ENCODE data around the gene MRPS10.

The MRPS10 gene

DNA sequence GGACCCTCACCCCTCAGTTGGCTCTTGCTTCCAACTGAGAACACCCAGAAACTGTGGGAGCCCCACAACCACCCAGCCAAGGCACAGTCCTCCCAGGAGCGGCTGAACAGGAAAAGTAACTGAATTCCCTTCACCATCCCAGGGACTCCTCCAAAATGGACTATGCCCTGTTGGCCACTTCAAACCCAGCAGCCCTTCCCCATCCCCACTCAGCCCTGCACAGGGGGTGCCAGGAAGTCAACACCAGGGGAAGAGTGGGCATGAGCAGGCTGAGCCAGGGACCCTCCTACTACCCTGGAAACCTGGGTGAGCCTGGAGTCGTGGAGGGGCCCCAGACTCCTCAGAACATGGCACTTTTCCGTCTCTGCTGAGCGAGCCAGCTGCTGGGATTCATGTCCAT, 33.2 kb downstream of the MRPS10 start:
- H3K4me2 ChIP-seq (ENCODE audit: low read length), result no peak overlapping the region
- H3K4me1 ChIP-seq, result no peaks in the 10 kb centered on the region
- TF ChIP-seq, protein P1, sequence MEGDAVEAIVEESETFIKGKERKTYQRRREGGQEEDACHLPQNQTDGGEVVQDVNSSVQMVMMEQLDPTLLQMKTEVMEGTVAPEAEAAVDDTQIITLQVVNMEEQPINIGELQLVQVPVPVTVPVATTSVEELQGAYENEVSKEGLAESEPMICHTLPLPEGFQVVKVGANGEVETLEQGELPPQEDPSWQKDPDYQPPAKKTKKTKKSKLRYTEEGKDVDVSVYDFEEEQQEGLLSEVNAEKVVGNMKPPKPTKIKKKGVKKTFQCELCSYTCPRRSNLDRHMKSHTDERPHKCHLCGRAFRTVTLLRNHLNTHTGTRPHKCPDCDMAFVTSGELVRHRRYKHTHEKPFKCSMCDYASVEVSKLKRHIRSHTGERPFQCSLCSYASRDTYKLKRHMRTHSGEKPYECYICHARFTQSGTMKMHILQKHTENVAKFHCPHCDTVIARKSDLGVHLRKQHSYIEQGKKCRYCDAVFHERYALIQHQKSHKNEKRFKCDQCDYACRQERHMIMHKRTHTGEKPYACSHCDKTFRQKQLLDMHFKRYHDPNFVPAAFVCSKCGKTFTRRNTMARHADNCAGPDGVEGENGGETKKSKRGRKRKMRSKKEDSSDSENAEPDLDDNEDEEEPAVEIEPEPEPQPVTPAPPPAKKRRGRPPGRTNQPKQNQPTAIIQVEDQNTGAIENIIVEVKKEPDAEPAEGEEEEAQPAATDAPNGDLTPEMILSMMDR (IDR thresholded peaks at IDR 0.05), result no peak
- H3K9me3 ChIP-seq (ENCODE audit: control insufficient read depth, low read length), result no peaks in the 10 kb centered on the region
- no peak overlapping the region for H3K27ac ChIP-seq
- H3K36me3 ChIP-seq (ENCODE audit: control insufficient read depth, insufficient read depth, low read length), result no peaks in the 10 kb centered on the region
- H3K9ac ChIP-seq, result no peak overlapping the region
- no peaks in the 10 kb centered on the region for H3K79me2 ChIP-seq
- no peak overlapping the region for H2AFZ ChIP-seq
- H3K4me3 ChIP-seq (ENCODE audit: low read depth, low read length), result no peak overlapping the region
- H3K27me3 ChIP-seq (ENCODE audit: control insufficient read depth, insufficient read depth, low read length), result no peaks in the 10 kb centered on the region

DNA sequence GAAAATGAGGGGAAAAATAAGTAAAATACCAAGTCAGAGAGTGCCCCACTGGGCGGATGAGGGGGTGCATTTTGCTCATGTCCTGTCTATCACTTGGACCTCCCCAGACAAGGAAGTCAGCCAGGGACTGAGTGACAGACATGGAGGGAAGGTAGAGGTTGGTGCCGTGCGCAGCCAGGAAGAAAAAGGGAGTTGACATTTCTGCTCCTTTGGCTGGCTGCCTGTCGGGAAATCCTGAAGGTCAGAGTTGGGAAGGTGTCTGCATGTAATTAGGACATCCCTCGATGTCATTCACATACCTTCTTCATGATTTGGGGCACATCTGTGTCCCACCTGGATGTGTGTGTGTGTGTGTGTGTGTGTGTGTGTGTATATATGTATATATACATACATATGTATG, 35.6 kb downstream of the MRPS10 start:
- H3K4me2 ChIP-seq (ENCODE audit: low read length), result no peak overlapping the region
- no peaks in the 10 kb centered on the region for H3K9me3 ChIP-seq (ENCODE audit: control insufficient read depth, low read length)
- H2AFZ ChIP-seq, result no peak overlapping the region

DNA sequence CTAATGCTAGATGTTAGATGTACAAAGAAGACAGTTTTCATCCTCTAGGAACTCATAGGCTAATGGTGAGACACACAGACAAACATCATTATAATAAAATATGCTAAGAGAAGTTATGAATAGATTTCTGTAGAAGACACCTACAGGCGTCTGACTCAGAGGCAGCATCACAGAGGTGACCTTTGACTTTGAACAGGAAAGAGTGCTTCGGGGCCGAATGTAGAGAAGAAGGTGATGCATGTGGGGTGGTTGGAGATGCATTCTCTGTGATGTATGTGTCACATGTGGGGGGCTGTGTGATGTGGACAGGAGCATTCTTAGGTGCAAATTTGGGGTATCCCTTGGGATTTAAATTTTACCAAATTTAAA, 37.7 kb downstream of the MRPS10 start:
- H3K9ac ChIP-seq, result no peak overlapping the region
- no peaks in the 10 kb centered on the region for H3K36me3 ChIP-seq (ENCODE audit: control insufficient read depth, insufficient read depth, low read length)
- TF ChIP-seq, protein P1 (IDR thresholded peaks at IDR 0.05), result no peak
- H3K79me2 ChIP-seq, result no peaks in the 10 kb centered on the region
- H3K27me3 ChIP-seq (ENCODE audit: control insufficient read depth, insufficient read depth, low read length), result no peaks in the 10 kb centered on the region
- no peaks in the 10 kb centered on the region for H3K4me1 ChIP-seq
- no peak overlapping the region for H3K4me2 ChIP-seq (ENCODE audit: low read length)
- no peaks in the 10 kb centered on the region for H3K9me3 ChIP-seq (ENCODE audit: control insufficient read depth, low read length)
- H2AFZ ChIP-seq, result no peak overlapping the region
- H3K4me3 ChIP-seq (ENCODE audit: low read depth, low read length), result no peak overlapping the region
- no peak overlapping the region for H3K27ac ChIP-seq

More for the DNA sequence above, 35.6 kb downstream of the MRPS10 start:
- Histone ChIP-seq H3K27me3 (ENCODE audit: control insufficient read depth, insufficient read depth, low read length) (no peaks in the 10 kb centered on the region), H3K79me2 (no peaks in the 10 kb centered on the region), H3K9ac (no peak overlapping the region), H3K27ac (no peak overlapping the region), H3K36me3 (ENCODE audit: control insufficient read depth, insufficient read depth, low read length) (no peaks in the 10 kb centered on the region), H3K4me1 (no peaks in the 10 kb centered on the region), H3K4me3 (ENCODE audit: low read depth, low read length) (no peak overlapping the region)
- TF ChIP-seq, protein P1 (IDR thresholded peaks at IDR 0.05), result no peak

- Histone ChIP-seq H3K27ac (no peak overlapping the region), H3K4me2 (ENCODE audit: low read length) (no peak overlapping the region), H3K27me3 (ENCODE audit: control insufficient read depth, insufficient read depth, low read length) (no peaks in the 10 kb centered on the region), H3K9ac (no peak overlapping the region), H3K36me3 (ENCODE audit: control insufficient read depth, insufficient read depth, low read length) (no peaks in the 10 kb centered on the region), H3K4me3 (ENCODE audit: low read depth, low read length) (no peak overlapping the region), H3K4me1 (no peaks in the 10 kb centered on the region), H3K79me2 (no peaks in the 10 kb centered on the region), H2AFZ (no peak overlapping the region), H3K9me3 (ENCODE audit: control insufficient read depth, low read length) (no peaks in the 10 kb centered on the region)
- TF ChIP-seq, protein P1 (IDR thresholded peaks at IDR 0.05), result no peak
Measured at GRCh38 chr6:42179261-42179944, 38.3 kb downstream of the MRPS10 start.

Measured in parathyroid adenoma (tissue), 2 donors.